ENCODE results near the gene KPNB1.

The KPNB1 gene

GRCh38 chr17:47649153-47649971 is at the start of gene KPNB1:
Gene KPNB1, plus strand, starts transcription at chr17:47649919. Its CDS starts 326 bp downstream, at chr17:47650245.
- peak; percentile 99 for DNase-seq

- no peak for DNase-seq
Observed at GRCh38 chr17:47603830-47604597, 45.7 kb upstream of the KPNB1 start.

- DNase-seq, result no peak
Observed at GRCh38 chr17:47604598-47604927, 45.2 kb upstream of the KPNB1 start.

GRCh38 chr17:47605011-47605410 is 44.7 kb upstream of the KPNB1 start:
- DNase-seq, result no peak

- no peak for DNase-seq
Observed at GRCh38 chr17:47607481-47607880, 42.2 kb upstream of the KPNB1 start.

- no peak for DNase-seq
Observed at GRCh38 chr17:47611372-47612350, 38.1 kb upstream of the KPNB1 start.

- peak in 1 of 2 donors; percentile 63 for DNase-seq
Observed at GRCh38 chr17:47615766-47616424, 33.8 kb upstream of the KPNB1 start.

GRCh38 chr17:47618410-47618809 is 31.3 kb upstream of the KPNB1 start:
- DNase-seq, result no peak

GRCh38 chr17:47620503-47621245 is 29.0 kb upstream of the KPNB1 start:
- DNase-seq, result no peak

GRCh38 chr17:47621293-47622179 is 28.2 kb upstream of the KPNB1 start:
- no peak for DNase-seq

GRCh38 chr17:47622180-47622549 is 27.6 kb upstream of the KPNB1 start:
- no peak for DNase-seq

- no peak for DNase-seq
Observed at GRCh38 chr17:47624727-47625068, 25.0 kb upstream of the KPNB1 start.

- no peak for DNase-seq
Observed at GRCh38 chr17:47628014-47628566, 21.6 kb upstream of the KPNB1 start.

GRCh38 chr17:47629826-47630225 is 19.9 kb upstream of the KPNB1 start:
- no peak for DNase-seq

- no peak for DNase-seq
Observed at GRCh38 chr17:47630614-47631013, 19.1 kb upstream of the KPNB1 start.

- no peak for DNase-seq
Observed at GRCh38 chr17:47632991-47633390, 16.7 kb upstream of the KPNB1 start.

GRCh38 chr17:47633996-47634395 is 15.7 kb upstream of the KPNB1 start:
- DNase-seq, result no peak

- DNase-seq, result no peak
Observed at GRCh38 chr17:47634870-47635269, 14.8 kb upstream of the KPNB1 start.

- no peak for DNase-seq
Observed at GRCh38 chr17:47635734-47636133, 14.0 kb upstream of the KPNB1 start.

- no peak for DNase-seq
Observed at GRCh38 chr17:47636273-47637030, 13.3 kb upstream of the KPNB1 start.

All from CD4-positive, alpha-beta T cell treated with Interleukin-1 beta for 1 hour (primary cell).